Measurements from ENCODE around the gene CDC20B.

GRCh38 chr5:55171471-55171870 is 1.5 kb downstream of the CDC20B start:
- TF ChIP-seq CTCF (IDR thresholded peaks at IDR 0.05 in 4 of 5, conservative IDR thresholded peaks at IDR 0.05 in 1 of 5), result no peak
- TF ChIP-seq POLR2A (IDR thresholded peaks at IDR 0.05), result no peak

Measured in gastrocnemius medialis (tissue), 4 donors.